Neutrophil (primary cell): Measurements from ENCODE around the gene TMA7B.

ENCODE experiments used
- H3K27ac ChIP-seq: fragments of 200-600 bp; sonication (generic); 2 replicates; pipeline ENCODE4 v1.5.1; 2016; ENCODE audit warnings: mild to moderate bottlenecking, moderate library complexity
- H3K27me3 ChIP-seq: fragments of 200-600 bp; sonication (generic); 2 replicates; pipeline ENCODE4 v1.6.0; 2016; ENCODE audit warnings: mild to moderate bottlenecking
- H3K36me3 ChIP-seq: fragments of 200-600 bp; sonication (generic); 2 replicates; pipeline ENCODE4 v1.5.1; 2017
- H3K4me1 ChIP-seq, 2 experiments: fragments of 200-600 bp in 1 of 2; sonication (generic) in 1 of 2; 1 replicate in 1 of 2; 2 replicates in 1 of 2; pipeline versions ENCODE4 v1.5.1 to v1.6.1; 2013 to 2016; ENCODE audit warnings: low read depth in 1 of 2, low read length in 1 of 2, mild to moderate bottlenecking in 1 of 2, moderate library complexity in 1 of 2; ENCODE audit not compliant: control insufficient read depth in 1 of 2, insufficient read depth in 1 of 2
- H3K4me3 ChIP-seq, 2 experiments: fragments of 200-600 bp in 1 of 2; sonication (generic) in 1 of 2; 1 replicate in 1 of 2; 2 replicates in 1 of 2; pipeline ENCODE4 v1.5.1; 2013 to 2016; ENCODE audit warnings: low read depth in 1 of 2, low read length in 1 of 2, mild to moderate bottlenecking in 1 of 2, moderate library complexity in 1 of 2
- H3K9me3 ChIP-seq: fragments of 200-600 bp; sonication (generic); 2 replicates; pipeline ENCODE4 v1.5.1; 2016
- TF ChIP-seq, protein P1 (sequence below): fragments of 200-600 bp; sonication (generic); IDR thresholded peaks from 2 replicates; pipeline ENCODE4 v1.5.1; 2016; ENCODE audit warnings: antibody characterized with exemption

The TMA7B gene

GRCh38 chr22:39938509-39939111, 21.6 kb upstream of the TMA7B start:
- no peaks in the 10 kb centered on the region for H3K36me3 ChIP-seq
- no peak overlapping the region for H3K4me3 ChIP-seq
- H3K27ac ChIP-seq = no peak overlapping the region
- H3K4me1 ChIP-seq = peaks cover 7 to 12% of the 10 kb centered on the region in 2 experiments
- TF ChIP-seq, protein P1, sequence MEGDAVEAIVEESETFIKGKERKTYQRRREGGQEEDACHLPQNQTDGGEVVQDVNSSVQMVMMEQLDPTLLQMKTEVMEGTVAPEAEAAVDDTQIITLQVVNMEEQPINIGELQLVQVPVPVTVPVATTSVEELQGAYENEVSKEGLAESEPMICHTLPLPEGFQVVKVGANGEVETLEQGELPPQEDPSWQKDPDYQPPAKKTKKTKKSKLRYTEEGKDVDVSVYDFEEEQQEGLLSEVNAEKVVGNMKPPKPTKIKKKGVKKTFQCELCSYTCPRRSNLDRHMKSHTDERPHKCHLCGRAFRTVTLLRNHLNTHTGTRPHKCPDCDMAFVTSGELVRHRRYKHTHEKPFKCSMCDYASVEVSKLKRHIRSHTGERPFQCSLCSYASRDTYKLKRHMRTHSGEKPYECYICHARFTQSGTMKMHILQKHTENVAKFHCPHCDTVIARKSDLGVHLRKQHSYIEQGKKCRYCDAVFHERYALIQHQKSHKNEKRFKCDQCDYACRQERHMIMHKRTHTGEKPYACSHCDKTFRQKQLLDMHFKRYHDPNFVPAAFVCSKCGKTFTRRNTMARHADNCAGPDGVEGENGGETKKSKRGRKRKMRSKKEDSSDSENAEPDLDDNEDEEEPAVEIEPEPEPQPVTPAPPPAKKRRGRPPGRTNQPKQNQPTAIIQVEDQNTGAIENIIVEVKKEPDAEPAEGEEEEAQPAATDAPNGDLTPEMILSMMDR = no peak
- H3K9me3 ChIP-seq = no peaks in the 10 kb centered on the region
- peaks cover 14% of the 10 kb centered on the region for H3K27me3 ChIP-seq

DNA sequence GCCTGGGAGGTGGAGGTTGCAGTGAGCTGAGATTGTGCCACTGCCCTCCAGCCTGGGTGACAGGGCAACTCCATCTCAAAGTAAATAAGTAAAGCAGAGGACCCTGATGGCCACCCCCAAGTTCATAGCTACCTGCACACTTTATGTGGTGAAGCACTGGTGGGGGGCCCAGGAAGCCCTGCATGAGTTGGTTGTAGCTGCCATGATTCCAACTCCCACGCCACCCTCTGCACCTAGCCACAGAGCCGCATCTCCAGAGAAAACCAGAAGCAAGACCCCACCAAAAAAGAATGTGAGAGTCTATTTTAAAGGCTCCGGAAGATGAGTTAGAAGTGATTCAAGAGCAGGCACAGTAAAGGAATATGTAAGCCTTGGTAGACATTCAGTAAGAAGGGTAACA, 20.4 kb upstream of the TMA7B start:
- Histone ChIP-seq H3K36me3 (no peaks in the 10 kb centered on the region), H3K27ac (no peak overlapping the region), H3K27me3 (peaks cover 14% of the 10 kb centered on the region), H3K9me3 (no peaks in the 10 kb centered on the region), H3K4me1 (peaks cover 0 to under 1% of the 10 kb centered on the region in 2 experiments), H3K4me3 (no peak overlapping the region)
- TF ChIP-seq, protein P1 = no peak

DNA sequence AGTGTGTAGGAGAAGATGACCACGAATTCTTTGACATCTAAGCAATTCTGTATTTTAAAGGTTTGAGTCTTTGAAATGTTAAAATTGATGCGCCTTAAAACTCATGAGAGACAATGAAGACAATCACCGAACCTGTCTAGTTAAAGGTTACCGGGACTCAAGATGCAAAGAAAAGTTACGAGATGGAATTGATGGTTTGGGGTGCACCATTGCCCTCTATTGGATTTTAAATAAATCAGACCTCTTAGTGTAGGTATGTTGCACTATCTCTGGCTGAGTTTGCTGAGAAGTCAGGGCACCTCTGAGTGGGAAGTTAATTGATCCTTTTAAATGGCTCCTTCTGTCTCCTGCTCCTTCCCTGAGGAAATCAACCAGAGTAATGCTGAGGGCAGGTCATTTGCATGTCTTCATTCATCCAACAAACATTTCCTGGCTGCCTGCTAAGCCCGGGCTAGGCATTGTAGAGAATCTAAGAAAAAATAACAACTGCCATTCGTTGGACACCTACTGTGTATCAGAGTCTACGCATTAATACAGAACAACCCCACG, 19.4 kb upstream of the TMA7B start:
- no peaks in the 10 kb centered on the region for H3K4me1 ChIP-seq
- H3K27ac ChIP-seq = no peak overlapping the region
- H3K4me3 ChIP-seq = no peak overlapping the region
- peaks cover 14% of the 10 kb centered on the region for H3K27me3 ChIP-seq
- H3K36me3 ChIP-seq = no peaks in the 10 kb centered on the region
- no peaks in the 10 kb centered on the region for H3K9me3 ChIP-seq
- TF ChIP-seq, protein P1 = no peak

GRCh38 chr22:39941601-39942000, 18.6 kb upstream of the TMA7B start:
- TF ChIP-seq, protein P1 = no peak
- Histone ChIP-seq H3K9me3 (no peaks in the 10 kb centered on the region), H3K4me3 (no peak overlapping the region), H3K36me3 (no peaks in the 10 kb centered on the region), H3K27me3 (peaks cover 8% of the 10 kb centered on the region), H3K27ac (no peak overlapping the region), H3K4me1 (no peaks in the 10 kb centered on the region)

DNA sequence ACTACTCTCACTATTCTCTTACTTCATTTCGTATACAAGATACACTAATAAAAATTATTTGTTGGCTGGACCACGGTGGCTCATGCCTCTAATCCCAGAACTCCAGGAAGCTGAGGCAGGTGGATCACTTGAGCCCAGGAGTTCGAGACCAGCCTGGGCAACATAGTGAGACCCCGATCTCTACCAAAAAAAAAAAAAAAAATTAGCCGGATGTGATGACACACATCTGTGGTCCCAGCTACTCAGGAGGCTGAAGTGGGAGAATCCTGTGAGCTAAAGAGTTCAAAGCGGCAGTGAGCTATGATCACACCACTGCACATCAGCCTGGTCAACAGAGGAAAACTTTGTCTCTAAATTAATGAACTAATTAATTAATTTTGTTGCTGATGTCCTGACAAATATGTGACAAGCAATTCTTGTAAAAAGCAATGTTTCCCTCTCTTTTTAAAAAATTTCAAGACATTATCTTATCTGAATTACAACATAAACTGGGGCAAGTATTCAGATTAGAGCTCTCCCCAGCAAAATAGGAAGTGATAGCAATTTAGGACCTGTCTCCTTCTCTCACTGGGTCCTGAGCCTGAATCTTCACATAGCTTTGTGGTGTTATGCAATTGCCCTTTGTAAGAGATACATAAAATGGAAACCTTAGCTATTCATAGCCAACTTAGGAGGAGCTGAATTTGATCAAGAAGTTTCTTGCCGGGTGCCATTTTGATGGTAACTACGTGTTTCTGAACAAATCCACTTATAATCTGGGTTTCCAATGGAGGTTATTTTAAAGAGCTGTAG, 17.6 kb upstream of the TMA7B start:
- H3K9me3 ChIP-seq = no peaks in the 10 kb centered on the region
- no peaks in the 10 kb centered on the region for H3K36me3 ChIP-seq
- no peak overlapping the region for H3K4me3 ChIP-seq
- H3K27me3 ChIP-seq = no peaks in the 10 kb centered on the region
- no peak overlapping the region for H3K27ac ChIP-seq
- no peaks in the 10 kb centered on the region for H3K4me1 ChIP-seq
- TF ChIP-seq, protein P1 = no peak
